Upper lobe of left lung (tissue), 4 donors: ENCODE data around the gene DYRK1A.

Source experiments
- EP300 ChIP-seq, 4 donors: sonication (generic); formaldehyde crosslinking; IDR thresholded peaks; one replicate each; pipeline ENCODE4 v1.5.1; 2017; ENCODE audit warnings: antibody characterized with exemption in 4 of 4, control low read depth in 2 of 4
- POLR2A ChIP-seq, 4 donors: fragments of 450-650 bp; IDR thresholded peaks; one replicate each; pipeline ENCODE4 v1.5.1; 2016 to 2017; ENCODE audit warnings: antibody characterized with exemption in 4 of 4, mild to moderate bottlenecking in 2 of 4
- TF ChIP-seq, protein P1 (sequence below), 6 experiments: fragments of 450-650 bp in 4 of 6; fragments of 200-600 bp in 2 of 6; sonication (generic) in 2 of 6; IDR thresholded peaks; one replicate each; pipeline ENCODE4 v1.5.1; 2016 to 2019; ENCODE audit warnings: antibody characterized with exemption in 6 of 6

DNA sequence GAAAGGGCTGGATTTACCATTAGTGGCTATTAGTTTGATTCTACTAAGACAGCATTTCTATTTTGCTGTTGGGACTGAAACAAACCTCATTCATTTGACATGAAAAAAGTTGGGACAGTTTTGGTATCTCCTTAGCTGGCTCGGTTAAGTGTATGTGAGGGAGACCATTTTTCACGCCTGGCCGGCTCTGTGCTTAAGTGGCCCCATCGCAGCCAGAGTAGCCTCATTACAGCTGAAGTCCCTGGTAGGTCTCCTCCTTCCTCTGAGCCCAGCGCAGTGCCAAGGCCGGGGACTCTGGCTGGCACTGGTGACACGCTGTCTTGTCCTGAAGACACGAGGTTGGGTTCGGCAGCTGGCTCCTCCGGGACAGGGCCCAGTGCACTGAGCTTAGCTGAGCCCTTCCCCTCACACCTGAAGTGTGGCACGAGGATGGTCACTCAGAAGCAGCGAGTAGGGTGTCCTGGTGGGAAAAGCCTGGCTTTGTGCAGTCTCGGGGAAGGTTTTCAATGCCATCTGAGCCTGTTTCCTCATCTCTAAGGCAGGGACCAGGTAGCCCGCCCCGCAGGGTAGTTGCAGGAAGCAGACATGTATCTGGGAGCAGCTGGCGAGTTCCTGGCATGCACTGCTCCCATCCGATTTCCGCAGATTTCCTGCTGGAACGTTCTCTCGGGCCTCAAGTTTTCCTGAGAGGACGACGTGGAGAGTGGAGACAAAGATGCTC is 196.5 kb downstream of the DYRK1A start:
- TF ChIP-seq, protein P1, sequence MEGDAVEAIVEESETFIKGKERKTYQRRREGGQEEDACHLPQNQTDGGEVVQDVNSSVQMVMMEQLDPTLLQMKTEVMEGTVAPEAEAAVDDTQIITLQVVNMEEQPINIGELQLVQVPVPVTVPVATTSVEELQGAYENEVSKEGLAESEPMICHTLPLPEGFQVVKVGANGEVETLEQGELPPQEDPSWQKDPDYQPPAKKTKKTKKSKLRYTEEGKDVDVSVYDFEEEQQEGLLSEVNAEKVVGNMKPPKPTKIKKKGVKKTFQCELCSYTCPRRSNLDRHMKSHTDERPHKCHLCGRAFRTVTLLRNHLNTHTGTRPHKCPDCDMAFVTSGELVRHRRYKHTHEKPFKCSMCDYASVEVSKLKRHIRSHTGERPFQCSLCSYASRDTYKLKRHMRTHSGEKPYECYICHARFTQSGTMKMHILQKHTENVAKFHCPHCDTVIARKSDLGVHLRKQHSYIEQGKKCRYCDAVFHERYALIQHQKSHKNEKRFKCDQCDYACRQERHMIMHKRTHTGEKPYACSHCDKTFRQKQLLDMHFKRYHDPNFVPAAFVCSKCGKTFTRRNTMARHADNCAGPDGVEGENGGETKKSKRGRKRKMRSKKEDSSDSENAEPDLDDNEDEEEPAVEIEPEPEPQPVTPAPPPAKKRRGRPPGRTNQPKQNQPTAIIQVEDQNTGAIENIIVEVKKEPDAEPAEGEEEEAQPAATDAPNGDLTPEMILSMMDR (IDR thresholded peaks at IDR 0.05) = no peak
- TF ChIP-seq POLR2A (IDR thresholded peaks at IDR 0.05) = no peak
- no peak for TF ChIP-seq EP300 (IDR thresholded peaks at IDR 0.05)
